Activated CD4-positive, CD25-positive, alpha-beta regulatory T cell (primary cell): ENCODE measurements around the gene MVK.

Experiments used
- DNase-seq, 4 experiments: peaks; one replicate each; lab custom pipeline; 2025; lab: John Stamatoyannopoulos, UW

Gene MVK

GRCh38 chr12:109566424-109566823 is 7.2 kb upstream of the MVK start:
- DNase-seq, result no peak

- DNase-seq, result no peak
These were observed 6.3 kb upstream of the MVK start for GRCh38 chr12:109567296-109567695.

DNA sequence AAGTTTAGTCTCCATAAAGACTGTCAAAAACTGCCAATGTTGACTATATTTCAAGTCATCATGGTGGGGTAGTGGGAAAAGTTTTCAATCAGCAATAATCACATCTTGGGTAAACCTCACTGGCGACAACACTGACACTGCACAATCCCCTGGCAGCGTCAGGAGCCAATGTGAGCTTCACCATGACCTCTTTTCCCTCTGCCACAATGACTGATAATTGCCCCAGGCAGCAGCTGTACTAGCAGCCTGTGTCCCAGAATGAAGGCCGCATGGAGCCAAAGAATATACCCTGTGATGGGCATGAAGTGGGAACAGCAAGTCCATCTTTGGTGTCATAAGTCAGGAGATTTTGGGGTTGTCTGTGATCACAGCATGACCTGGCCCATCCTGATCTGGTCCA is 5.6 kb upstream of the MVK start:
- no peak for DNase-seq

DNA sequence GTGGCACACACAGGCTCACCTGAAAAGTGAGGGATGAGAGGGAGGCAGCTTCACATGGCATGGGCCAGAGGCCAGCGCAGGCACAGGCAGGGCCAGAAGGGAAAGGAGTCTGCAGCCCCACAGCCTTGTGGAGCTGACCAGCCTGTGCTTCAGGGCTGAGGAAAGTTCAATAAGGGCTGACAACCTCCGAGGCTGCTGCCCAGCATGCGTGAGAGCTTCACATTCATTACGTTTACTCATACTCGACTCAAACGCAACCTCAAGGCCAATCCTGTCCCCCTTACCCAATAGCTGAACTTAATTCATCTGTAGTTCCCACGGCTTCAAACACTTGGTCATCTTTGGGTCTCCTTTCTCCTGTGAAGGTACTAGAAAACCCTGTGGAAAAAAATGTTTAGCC is 5.1 kb upstream of the MVK start:
- DNase-seq, result no peak

DNA sequence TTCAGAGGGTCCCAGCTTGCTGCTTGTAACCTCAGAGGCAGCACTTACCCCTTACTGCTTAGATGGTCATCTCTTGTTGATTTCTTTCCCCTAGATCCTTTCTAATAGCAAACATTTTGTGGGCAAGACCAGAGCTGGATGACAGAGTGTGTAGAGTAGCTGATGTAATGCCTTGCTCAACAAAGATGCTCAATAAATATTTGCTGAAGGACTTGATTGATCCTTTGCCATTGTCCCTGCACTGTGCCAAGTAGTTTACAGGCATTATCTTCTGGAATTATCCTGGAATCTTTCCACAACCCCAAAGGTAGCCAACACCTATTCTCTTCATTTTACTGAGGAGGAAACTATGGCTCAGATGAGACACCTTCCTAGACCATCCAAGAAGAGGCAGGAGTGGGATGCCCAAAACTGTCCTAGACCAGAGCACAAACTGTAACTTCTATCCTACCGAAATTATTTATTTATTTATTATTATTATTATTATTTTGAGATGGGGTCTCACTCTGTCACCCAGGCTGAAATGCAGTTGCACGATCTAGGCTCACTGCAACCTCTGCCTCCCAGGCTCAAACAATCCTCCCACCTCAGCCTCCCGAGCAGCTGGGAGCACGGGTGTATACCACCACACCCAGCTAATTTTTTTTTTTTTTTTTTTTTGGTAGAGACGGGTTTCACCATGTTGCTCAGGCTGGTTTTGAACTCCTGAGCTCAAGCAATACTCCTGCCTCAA is 1.7 kb upstream of the MVK start:
- DNase-seq, result no peak

- no peak for DNase-seq
These were observed 1.1 kb upstream of the MVK start for GRCh38 chr12:109572506-109572845.

GRCh38 chr12:109573914-109574244 is 285 bp downstream of the MVK start:
- DNase-seq, result no peak

- DNase-seq, result no peak
These were observed 2.1 kb downstream of the MVK start for GRCh38 chr12:109575683-109576082.

- DNase-seq, result no peak
These were observed 3.7 kb downstream of the MVK start for GRCh38 chr12:109577311-109577710.

DNA sequence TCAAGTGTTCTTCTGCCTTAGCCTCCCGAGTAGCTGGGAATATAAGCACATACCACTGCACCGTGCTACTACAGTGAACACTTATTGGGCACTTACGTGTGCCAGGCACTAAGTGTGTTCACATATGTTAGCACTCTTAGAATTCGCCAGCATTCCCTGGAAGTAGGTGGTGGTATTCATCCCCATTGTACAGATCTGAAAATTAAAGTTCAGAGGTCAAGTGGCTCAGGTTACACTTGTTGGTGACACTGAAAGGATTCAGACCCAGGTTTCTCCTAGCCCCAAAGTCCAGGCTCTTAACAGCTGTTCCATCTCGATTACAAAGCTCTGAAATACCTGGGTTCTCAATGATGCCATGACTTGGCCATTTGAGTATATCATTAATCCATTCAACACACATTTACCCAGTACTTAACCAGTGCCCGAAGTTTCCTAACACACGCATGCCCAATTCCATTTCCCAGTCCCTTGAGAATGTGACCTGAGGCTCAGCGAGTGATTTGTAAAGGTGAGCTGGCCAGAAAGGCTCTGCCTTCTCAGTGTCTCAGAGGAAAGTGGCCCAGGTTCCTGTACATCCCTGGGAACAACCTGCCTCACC is 4.8 kb downstream of the MVK start:
- DNase-seq, result no peak

DNA sequence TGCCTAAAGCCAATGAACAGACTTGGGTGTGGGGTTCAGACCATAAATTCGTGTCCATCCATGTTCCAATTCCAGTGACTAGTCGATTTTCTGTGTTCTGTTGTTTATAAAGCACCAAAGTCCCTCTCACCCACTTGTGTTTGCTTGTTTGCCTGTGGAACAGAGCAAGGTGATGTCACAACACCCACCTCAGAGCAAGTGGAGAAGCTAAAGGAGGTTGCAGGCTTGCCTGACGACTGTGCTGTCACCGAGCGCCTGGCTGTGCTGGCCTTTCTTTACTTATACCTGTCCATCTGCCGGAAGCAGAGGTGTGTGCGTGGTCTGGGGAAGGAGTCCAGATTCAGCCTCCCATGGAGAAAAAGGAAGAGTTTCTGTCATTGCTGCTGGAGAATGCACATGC is 6.0 kb downstream of the MVK start:
- DNase-seq, result no peak

DNA sequence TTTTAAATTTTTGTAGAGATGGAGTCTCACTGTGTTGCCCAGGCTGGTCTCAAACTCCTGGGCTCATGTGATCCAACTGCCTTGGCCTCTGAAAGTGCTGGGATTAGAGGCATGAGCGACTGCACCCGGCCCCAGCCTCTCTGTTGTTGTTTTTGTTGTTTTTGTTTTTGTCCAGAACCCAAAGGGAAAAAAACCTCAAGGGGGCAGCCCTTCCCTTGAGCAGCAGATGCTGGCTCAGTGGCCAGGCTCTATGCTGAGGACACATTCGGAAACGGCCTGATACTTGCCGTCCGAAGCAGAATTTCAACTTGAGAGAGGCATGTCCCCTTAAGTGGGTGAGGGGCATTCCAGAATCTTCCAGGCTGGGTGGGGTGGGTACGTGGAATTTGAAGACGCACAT is 6.7 kb downstream of the MVK start:
- DNase-seq, result no peak

- DNase-seq, result no peak
These were observed 7.2 kb downstream of the MVK start for GRCh38 chr12:109580684-109581333.

DNA sequence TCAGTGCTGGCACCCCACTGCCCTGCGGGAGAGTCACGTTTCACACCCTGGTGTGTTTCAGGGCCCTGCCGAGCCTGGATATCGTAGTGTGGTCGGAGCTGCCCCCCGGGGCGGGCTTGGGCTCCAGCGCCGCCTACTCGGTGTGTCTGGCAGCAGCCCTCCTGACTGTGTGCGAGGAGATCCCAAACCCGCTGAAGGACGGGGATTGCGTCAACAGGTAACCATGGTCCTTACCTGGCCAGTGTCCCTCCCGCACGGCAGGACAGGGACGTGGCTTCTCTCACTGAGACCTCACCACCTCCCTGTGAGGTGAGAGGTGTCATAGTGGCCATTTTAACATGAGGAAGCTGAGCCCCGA is 7.7 kb downstream of the MVK start:
- no peak for DNase-seq

DNA sequence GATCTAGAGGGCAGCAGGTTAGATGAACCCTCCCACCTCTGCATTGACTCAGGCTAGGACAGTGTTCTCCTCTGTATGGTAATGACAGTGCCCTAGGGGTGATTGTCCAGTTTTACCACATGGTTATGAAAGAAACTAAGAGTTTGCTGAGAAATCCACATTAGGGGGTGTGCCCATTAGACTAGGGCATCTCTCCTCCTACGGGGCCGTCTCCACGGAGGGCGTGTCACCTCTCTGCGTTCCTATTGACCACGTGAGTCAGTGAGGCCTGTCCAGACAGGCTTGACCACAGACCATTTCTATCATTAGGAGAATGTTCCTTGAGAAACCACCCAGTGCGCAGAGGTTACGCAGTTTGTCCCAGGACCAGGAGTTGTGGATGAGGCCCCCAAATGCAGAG is 8.3 kb downstream of the MVK start:
- DNase-seq, result no peak

- no peak for DNase-seq
These were observed 9.0 kb downstream of the MVK start for GRCh38 chr12:109582636-109583035.

GRCh38 chr12:109583733-109584132 is 10.1 kb downstream of the MVK start:
- DNase-seq, result no peak

DNA sequence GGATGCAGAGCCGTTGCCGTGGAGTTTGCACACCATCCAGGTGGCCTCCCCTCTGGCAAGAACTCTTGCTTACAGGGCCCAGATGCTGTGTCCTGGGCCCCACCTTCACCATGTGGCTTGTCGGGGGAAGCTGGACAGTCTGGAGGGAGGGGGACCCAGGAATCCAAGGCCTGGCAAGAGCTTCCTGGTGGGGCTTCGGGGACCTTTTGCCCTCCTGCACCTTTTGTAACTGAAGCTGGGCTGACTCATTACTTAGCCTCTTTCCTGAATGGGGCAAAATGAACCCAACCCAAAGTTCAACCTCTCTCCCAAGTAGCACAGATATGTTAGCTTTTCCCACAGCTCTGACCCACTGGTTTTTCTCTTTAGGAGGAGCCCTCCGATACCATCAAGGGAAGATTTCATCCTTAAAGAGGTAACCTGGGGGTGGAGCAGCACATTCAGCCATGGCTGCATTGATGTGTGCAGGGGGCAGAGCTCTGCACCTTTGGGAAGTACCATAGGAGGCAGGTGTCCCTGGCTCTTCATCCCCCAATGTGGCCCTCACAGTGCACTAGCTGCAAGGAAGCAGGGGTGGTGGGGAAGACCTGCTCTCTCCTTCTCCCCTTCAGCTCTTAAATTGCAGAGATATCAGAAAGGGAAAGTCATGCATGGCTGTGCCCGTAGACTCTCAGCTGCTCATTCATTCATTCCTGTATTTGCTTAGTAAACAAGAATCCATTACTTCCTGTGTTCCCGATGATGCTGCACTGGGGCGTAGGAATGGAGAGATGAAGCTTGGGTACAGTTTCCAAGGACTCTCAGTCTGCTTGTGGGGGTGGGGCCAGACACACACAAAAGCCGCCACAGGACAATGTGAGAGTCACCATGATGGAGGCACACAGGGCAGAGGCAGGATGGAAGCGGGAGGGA is 13.0 kb downstream of the MVK start:
- DNase-seq, result no peak

GRCh38 chr12:109587921-109588320 is 14.3 kb downstream of the MVK start:
- DNase-seq, result no peak

DNA sequence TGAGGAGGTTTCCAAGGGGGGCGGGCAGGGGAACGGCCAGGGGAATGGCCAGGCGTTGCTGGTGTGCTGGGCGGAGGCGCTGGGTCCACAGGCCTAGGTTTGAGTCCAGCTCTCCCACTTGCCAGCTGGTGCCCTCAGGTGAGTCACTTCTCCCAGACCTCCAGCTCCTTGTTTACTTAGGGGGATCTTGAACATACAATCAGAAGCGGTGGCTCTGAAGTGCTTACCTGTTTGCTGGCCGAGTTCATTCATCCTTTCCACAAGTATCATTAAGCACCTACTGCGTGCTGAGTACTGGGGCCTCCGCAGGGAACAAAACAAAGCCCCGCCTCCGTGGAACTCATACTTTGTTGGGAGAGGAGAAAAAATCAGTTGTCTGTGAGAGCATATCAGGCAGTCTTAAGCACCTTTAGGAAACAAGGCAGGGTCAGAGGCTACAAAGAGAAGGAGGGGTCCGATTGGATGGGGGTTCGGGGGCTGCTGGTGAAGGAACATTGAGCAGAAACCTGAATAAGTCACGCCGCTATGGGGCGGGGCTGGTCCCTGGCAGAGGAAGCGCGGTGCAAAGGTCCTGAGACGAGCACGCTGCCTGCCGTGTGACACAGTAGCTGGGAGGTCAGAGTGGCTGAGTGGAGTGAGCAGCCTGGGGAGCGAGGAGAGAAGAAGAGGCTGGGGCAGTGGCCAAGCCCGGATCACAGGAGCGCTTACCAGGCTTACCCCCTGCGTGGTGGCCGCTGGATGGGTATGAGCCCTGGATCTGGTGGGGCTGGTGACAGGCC is 15.1 kb downstream of the MVK start:
- DNase-seq, result no peak

DNA sequence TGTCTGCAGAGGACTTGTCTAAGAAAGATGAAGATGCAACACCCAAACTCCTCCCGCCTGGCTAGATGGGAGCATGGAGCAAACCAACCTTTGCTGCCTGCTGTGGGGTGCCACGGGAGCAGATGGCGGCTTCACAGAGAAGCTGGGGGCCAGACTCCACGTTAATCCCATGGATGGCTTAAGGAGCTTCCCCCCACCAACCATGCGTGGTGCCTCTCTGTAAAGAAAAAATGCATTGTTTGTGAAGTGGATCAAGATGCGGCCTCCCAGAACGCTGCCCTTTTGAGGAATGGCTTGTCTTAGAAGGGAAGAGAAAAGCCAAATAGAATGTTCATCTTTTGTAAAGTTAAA is 15.6 kb downstream of the MVK start:
- DNase-seq, result no peak

- DNase-seq, result no peak
These were observed 16.2 kb downstream of the MVK start for GRCh38 chr12:109589691-109590245.
